Measurements from ENCODE around the gene TNRC6B.
A peak's percentile ranks its signal among the peaks of the same experiment; 100 is the strongest.

The TNRC6B gene

DNA sequence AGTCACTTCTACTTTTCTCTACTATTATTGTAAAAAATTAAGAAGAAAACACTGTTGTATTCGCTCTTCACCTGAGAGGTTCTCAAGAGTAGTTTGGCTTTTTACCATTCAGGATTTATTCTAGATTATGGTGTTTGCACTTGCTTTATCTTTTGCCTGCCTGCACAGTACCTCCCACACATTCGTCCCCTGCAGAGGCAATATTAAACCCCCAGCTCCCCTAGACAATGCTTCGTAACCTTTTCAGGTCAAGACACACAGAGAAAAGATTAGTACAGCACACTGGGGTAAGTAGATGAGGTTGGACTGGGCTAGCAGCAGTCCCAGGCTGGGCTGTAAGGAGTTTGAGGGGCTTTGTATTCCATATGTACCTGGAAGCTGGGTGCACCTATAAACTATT lies 62.4 kb downstream of the TNRC6B start:
- no peak for DNase-seq (ENCODE audit: low read depth)

- no peak for DNase-seq (ENCODE audit: low read depth)
These were observed 63.0 kb downstream of the TNRC6B start for GRCh38 chr22:40240686-40241085.

DNA sequence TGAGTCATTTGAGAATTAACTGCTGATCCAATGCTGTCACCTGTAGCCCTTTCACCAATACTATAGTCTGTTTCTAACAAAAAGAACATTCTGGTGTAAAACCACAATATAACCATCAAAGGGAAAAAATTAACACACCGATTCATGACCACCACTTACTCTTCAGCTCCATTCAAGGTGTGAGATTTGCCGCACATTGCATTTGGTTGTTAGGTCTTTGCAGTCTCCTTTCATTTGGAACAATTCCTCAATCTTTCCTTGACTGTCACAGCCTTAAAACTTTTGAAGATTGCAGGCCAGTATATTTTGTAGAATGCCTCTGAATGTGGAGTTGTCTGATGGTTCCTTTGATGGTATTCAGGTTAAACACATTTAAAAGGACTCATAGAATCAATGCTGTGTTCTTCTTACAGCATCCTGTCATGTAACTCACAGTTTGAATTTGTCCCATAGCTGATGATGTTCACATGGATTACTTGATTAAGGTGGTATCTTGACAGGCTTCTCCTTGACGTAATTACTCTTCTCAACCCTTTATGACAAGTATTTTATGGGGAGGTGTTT lies 63.6 kb downstream of the TNRC6B start:
- no peak for DNase-seq (ENCODE audit: low read depth)

DNA sequence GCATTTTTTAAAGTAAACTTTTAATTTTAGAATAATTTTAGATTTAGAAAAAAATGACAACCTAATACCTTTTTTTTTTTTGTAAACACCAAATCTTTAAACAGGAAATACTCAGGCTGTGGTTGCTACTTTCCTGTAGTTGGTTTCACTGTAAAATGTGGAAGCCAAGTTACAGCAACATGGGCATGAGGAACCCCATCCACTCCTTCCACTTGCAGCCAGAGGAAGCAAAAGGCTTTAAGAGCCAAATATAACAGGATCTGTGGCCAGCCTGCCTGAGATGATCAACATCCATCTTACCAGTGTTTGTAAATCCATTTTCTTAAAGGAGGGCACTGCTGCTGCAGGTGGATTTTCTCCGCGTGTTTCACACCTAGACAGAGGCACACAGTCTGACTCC lies 66.2 kb downstream of the TNRC6B start:
- DNase-seq (ENCODE audit: low read depth): no peak

DNA sequence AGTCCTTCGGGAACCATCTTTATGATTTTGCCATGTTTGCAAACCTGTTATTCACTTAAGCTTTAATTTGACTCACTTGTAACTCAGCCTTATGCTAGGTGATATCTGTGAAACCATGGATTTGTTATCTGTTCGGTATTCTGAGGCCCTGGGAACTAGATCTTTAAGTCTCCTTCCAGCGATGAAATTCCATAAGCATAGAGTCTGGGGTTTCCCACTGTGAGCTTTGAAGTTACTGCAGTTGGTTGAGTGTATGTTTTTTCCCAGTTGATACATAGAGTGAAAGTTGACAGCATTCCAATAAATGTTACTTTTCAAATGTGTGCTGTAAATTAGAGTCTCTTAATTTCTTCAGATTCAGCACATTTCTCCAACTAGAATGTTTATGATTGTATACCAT lies 66.9 kb downstream of the TNRC6B start:
- DNase-seq (ENCODE audit: low read depth): no peak

- DNase-seq (ENCODE audit: low read depth): no peak
These were observed 70.3 kb downstream of the TNRC6B start for GRCh38 chr22:40247976-40248375.

DNA sequence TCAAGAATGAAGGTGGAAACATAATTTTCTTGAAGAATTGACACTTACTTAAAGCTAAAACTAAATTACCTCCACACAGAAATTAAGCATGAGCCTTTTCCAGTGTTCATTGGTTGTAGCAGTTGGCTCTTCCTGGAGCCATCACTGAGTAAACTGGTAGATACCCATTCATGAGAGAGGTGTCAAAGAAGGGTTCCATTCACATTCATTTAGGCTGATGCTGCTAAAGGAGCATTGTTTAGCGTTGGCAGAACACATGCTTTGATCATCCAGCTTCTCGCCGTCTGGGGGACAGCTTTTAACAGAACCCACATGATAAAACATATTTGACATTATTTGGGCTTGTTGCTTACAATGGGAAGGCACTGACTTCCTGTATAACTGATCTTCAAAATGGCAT lies 71.6 kb downstream of the TNRC6B start:
- no peak for DNase-seq (ENCODE audit: low read depth)

DNA sequence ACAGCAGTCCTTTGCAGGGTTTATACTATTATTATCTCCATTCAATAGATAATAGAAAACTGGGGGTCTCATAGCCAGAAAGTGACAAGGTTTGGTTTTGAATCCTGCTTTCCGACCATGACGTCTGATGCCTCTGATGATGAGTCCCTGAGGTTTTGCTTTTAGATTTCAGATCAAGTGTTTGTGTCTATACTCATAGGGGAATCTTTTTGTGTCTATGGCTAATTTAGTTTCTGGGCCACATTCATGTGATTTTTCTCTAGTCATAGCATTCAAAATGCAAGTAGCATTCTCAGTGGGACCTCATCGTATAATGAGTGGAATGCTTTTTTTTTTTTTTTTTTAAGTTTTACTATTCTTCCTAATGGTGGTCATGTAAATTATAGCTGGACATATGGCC lies 72.9 kb downstream of the TNRC6B start:
- DNase-seq (ENCODE audit: low read depth): no peak

DNA sequence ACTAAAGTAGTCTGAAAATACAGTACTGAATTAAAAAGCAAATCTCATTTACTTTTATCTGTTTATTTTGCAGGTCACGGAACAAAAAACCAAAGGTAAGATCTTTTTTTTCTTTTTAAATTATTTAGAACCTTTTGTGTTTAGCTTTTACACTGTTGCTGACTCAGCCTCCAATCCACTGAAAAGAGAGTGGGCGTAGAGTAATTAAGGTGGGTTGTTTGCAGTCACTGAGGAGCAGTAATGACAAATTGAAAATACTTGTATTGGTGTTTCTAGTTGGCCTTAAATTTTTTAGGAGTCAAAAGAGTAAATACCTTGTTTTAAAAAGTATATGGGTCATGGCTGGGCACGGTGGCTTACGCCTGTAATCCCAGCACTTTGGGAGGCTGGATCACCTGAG lies 73.4 kb downstream of the TNRC6B start:
- DNase-seq (ENCODE audit: low read depth): no peak

DNA sequence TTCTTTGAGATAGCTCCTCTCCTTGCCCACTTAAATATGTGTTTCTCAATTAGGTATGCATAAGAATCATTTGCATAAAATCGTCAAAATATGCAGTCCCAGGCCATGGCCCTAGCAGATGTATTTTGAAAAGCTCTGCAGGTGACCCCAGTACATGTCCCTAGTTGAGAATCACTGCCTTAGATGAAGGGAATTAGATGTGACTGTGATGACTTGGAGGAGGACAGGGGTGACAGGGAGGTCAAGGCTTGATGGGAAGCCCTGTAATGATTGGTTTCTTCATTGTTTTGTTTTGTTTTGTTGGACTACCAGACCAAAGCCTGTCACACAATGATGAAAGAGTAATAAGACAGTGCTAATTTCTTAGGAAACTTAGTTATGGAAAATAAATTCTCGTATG lies 74.4 kb downstream of the TNRC6B start:
- DNase-seq (ENCODE audit: low read depth): no peak

- no peak for DNase-seq (ENCODE audit: low read depth)
These were observed 78.8 kb downstream of the TNRC6B start for GRCh38 chr22:40256516-40256915.

GRCh38 chr22:40258017-40258416 lies 80.3 kb downstream of the TNRC6B start:
- DNase-seq (ENCODE audit: low read depth): no peak

GRCh38 chr22:40258501-40258915 lies 80.8 kb downstream of the TNRC6B start:
- peak; percentile 7 for DNase-seq (ENCODE audit: low read depth)

DNA sequence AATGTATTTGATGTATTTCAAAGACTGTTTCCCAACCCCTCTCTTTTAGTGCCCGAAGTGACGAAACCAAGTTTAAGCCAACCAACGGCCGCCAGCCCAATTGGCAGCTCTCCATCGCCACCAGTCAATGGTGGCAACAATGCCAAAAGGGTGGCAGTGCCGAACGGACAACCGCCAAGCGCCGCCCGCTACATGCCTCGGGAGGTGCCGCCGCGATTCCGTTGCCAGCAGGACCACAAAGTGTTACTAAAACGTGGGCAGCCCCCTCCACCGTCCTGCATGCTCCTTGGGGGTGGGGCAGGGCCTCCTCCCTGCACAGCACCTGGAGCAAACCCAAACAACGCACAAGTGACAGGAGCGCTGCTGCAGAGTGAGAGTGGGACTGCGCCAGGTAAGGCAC lies 84.1 kb downstream of the TNRC6B start:
- no peak for DNase-seq (ENCODE audit: low read depth)

- DNase-seq (ENCODE audit: low read depth): no peak
These were observed 85.5 kb downstream of the TNRC6B start for GRCh38 chr22:40263191-40263590.

DNA sequence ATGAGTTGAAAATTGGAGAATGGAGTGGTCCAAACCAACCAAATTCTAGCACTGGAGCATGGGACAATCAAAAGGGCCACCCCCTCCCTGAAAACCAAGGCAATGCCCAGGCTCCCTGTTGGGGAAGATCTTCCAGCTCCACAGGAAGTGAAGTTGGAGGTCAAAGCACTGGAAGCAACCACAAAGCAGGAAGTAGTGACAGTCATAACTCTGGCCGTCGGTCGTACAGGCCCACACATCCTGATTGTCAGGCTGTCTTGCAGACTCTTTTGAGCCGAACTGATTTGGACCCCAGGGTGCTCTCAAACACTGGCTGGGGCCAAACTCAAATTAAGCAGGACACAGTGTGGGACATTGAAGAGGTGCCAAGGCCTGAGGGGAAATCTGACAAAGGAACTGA lies 88.1 kb downstream of the TNRC6B start:
- no peak for DNase-seq (ENCODE audit: low read depth)

DNA sequence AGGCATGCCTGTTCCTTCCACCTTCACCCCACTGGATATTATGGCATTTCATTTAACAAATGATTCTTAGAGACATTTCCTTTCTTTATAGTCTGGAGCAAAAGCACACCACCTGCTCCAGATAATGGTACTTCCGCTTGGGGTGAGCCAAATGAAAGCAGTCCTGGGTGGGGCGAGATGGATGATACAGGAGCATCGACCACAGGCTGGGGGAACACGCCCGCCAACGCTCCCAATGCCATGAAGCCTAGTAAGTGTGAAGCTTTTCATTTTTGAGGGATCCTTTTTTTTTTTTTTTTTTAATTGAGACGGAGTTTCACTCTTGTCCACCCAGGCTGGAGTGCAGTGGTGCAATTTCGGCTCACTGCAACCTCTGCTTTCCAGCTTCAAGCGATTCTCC lies 92.3 kb downstream of the TNRC6B start:
- no peak for DNase-seq (ENCODE audit: low read depth)

DNA sequence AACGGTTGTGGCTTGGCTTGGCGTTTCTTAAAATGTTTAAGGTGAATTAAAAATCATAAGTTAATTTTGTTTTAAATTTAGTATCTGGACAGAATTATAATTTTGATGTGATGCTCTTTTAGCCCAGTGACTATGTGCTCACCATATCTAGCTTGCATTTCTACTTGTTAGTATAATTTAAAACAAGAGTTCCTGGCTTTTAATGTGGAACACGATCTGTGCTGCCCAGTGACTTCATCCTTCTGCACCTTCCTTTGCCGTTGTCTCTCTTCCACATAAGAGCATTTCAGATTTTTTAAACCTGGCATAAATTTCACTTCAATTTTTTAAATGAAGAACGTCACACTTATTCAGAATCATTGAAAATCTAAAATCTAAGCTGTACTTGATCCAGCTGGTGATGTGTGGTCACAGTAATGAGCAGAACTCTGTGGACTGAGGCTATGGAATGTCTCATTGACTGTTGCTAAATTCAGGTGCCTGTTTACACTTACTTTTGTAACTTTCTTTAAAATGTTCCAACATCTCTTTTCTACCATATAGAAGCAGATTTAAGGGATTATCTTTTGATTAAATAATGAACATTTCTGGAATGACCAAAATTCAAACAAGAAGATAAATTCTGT lies 93.1 kb downstream of the TNRC6B start:
- peak; percentile 14 for DNase-seq (ENCODE audit: low read depth)

GRCh38 chr22:40271440-40271839 lies 93.7 kb downstream of the TNRC6B start:
- DNase-seq (ENCODE audit: low read depth): peak; percentile 38

- no peak for DNase-seq (ENCODE audit: low read depth)
These were observed 95.6 kb downstream of the TNRC6B start for GRCh38 chr22:40273319-40273718.

GRCh38 chr22:40276996-40277823 lies 99.5 kb downstream of the TNRC6B start:
- peak; percentile 53 for DNase-seq (ENCODE audit: low read depth)

DNA sequence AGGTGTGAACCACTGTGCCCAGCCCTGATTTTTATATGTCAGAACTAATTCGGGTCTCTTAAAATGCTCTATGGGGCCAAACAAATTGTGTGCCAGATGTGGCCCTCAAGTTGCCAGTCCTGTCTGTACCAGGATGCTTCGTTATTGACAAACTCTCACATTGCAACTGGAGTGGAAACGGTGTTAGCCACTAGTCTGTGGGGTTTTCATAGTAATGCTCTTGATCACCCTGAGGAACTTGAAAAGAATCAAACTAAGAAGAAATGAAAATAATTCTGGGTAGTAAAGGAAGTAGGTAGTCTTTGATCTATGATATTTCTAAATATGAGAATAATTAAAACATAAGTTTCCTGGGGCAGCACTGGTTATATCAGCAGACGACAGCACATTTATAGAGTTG lies 101.3 kb downstream of the TNRC6B start:
- no peak for DNase-seq (ENCODE audit: low read depth)

DNA sequence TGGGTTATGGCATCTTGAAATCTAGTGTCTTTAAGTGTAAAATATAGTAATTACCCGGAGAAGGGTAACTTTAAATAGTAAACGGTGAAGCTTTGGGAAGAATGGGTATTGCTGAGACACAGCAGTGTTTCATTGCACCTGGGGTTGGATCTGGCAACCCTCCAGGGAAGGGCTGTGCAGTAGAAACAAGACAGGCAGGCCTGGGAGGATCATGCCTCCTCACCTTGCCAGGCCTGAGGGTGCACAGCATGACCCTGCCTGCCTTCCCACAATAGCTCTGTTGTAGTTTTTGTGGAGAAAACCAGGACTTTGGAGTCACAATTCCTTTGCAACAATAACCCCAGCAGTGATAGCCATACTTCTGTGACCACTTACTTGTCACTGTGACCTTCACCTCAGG lies 104.0 kb downstream of the TNRC6B start:
- DNase-seq (ENCODE audit: low read depth): no peak

- no peak for DNase-seq (ENCODE audit: low read depth)
These were observed 107.8 kb downstream of the TNRC6B start for GRCh38 chr22:40285513-40285912.

All from fibroblast of gingiva (primary cell).